Activated CD8-positive, alpha-beta memory T cell treated with anti-CD3 and anti-CD28 coated beads for 36 hours (primary cell): ENCODE data around the gene MYL9. TPM values are rescaled to one million over a fixed set of nuclear protein-coding genes. Genes with fewer than 3 reads are reported as not detected.
"Not testable (repeated sequence)": the region's sequence is repeated elsewhere in the genome, so short reads cannot be mapped to it uniquely, and the experiment has no call there.

Experiments used
- CTCF ChIA-PET: fragments of 350-600 bp; sonication (Branson Sonifier 250); formaldehyde crosslinking; loops from one replicate; lab custom pipeline; 2021; ENCODE audit warnings: antibody characterized with exemption; lab: Charles Lee
- POLR2A ChIA-PET: fragments of 350-600 bp; sonication (Branson Sonifier 250); formaldehyde crosslinking; loops from one replicate; lab custom pipeline; 2021; ENCODE audit warnings: antibody characterized with exemption; lab: Charles Lee
- total RNA-seq, 2 experiments: library from RNA; stranded (reverse); gene quantifications; one replicate each; pipeline ENCODE4 v1.2.3, GENCODE V29; 2021

The MYL9 gene
- total RNA-seq, 2 experiments from 2014 or later: 0.17 to 0.19 TPM

- POLR2A ChIA-PET: interaction anchor here (0.7 kb wide), 1 partner anchor 879 kb away, joined by 8 read pairs; no protein-coding TSS in a partner anchor
- CTCF ChIA-PET: no interaction called here
Observed at GRCh38 chr20:36544134-36545018, 3.1 kb downstream of the MYL9 start.

DNA sequence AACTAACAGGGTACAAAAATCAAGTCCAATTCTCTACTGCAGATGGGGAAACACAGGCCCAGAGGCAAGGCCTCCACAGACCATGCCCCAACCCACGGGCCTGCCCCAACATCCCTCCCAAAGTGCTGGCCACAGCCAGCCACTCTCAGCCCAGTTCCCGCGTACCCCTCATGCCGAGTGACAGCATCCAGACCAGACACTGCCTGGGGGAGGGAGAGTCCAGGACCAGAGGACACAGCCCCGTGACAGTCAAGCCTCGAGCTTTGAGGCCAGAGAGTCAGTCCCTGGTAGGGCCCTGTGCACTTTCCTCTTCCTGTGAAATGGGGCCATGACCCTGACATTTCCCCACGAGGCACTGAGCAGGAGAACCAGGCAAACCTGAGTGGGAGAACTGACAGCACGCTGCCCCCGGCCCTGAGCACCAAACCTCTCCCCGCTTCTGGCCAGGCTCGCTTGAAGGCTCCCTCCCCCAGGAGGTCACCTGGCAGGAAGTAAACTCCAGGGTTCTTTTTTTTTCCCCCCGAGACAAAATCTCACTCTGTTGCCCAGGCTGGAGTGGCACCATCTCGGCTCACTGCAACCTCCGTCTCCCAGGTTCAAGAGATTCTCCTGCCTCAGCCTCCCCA is 4.9 kb downstream of the MYL9 start:
- ChIA-PET POLR2A (no interaction called here), CTCF (interaction anchor here (1.0 to 1.4 kb wide), 2 partner anchors 59 to 341 kb away, joined by 3 read pairs; partner anchors contain the start of gene RAB5IF)

DNA sequence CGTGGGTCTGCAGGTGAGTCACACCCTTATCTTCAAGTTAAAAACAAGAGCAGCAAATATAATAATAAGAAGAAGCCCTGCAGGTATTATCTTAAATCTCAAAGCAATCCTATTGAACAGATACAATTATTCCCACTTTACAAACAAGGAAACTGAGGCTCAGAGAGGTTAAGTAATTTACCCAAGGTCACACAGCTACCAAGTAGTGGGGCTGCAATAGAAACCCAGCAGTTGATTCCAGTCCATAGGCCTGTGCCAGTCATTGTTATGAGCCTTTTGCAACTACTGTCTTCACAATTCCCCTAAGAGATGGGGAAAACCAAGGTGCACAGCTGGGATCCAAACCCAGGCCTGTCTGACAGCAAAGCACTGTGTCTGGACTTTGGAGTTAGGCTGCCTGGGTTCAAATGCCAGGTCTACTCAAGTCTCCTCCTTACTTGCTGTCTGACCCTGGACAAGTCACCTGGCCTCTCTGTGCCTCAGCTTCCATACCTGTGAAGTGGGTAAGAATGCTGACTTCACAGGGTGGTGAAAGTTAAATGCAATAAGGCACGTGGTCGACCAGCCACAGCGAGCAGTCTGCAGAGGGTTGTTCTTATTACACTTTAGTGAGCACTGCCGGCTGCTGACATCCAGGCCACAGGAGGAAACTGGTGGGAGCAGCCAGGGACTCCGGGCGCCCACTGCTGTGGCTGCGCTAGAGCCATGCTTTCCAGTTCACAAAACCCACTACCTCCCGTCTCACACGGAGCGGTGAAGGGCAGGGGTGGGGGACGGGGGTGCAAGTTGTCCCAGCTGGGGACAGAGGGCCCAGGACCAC is 6.1 kb downstream of the MYL9 start:
- POLR2A ChIA-PET: no interaction called here
- CTCF ChIA-PET: interaction anchor here (1.1 to 1.4 kb wide), 3 partner anchors 58 to 274 kb away, joined by 3 to 5 read pairs (median 3); partner anchors contain the start of gene RAB5IF

DNA sequence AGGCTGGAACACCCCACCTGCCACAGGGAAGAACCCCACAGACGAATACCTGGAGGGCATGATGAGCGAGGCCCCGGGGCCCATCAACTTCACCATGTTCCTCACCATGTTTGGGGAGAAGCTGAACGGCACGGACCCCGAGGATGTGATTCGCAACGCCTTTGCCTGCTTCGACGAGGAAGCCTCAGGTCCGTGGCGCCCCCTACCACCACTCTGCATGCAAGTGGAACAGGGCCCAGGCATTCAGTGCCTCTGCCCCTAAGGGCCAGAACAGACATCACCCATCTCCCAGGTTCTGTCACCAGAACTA is 6.6 kb downstream of the MYL9 start:
- CTCF ChIA-PET: interaction anchor here (1.1 to 1.4 kb wide), 2 partner anchors 229 to 275 kb away, joined by 3 to 5 read pairs; no protein-coding TSS in a partner anchor
- POLR2A ChIA-PET: no interaction called here

DNA sequence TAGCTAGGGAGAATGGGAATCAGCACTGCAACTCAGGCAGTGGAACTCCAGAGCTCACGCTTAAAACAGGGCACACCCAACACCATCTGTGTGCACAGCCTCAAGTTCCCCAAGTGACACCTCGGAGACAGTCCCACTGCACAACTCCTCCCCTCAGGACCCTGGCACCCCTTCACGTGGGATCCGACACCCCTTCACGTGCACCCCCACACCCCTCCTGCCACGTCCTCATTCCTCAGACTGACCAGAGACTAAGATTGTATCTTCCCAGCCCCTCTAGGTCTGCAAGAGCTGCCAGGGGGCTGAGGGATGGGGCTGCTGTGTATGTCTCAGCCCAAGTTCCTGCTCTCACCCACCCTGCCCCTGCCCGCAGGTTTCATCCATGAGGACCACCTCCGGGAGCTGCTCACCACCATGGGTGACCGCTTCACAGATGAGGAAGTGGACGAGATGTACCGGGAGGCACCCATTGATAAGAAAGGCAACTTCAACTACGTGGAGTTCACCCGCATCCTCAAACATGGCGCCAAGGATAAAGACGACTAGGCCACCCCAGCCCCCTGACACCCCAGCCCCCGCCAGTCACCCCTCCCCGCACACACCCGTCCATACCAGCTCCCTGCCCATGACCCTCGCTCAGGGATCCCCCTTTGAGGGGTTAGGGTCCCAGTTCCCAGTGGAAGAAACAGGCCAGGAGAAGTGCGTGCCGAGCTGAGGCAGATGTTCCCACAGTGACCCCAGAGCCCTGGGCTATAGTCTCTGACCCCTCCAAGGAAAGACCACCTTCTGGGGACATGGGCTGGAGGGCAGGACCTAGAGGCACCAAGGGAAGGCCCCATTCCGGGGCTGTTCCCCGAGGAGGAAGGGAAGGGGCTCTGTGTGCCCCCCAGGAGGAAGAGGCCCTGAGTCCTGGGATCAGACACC is 7.6 kb downstream of the MYL9 start:
- ChIA-PET CTCF (no interaction called here), POLR2A (no interaction called here)

GRCh38 chr20:36549628-36549941 is 8.3 kb downstream of the MYL9 start:
- CTCF ChIA-PET: no interaction called here
- POLR2A ChIA-PET: no interaction called here

DNA sequence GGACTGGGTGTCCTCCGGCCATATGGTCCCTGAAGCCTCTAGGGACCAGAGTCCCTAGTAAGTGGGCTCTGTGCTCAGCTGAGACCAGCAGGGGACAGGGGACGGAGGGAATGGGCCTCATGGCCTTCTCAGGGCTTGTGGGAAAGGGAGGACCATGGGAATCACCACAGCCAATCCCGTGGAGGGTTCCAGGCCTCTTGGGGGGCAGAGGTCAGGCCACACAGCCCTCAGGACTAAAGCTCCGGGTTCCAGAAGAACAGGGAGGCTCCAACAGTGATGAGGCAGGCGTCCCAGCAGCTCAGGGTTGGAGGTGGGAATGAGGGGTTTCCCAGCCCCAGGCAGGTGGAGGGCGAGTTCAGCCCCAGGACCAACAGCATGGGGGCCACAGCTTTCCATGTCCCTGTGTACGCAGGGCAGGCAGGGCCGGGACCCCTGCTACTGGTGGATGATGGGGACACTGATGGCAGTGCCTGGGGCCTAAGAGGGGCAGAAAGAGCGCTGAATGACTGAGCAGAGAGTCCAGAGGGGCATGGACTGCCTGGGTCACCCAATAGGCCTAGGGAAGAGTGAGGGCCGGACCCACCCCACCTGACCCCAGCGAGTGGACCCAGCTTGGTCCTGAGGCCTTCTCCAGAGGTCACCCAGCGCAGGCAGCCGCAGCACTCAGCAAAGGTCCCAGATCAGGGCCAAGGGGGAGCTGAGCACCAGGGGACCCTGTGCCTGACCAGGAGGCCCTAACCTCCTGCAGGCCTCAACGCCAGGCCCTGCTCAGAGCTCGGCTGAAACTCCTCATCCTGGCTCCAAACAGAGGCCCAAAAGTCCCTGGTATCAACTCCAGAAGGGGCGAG is 8.8 kb downstream of the MYL9 start:
- ChIA-PET POLR2A (no interaction called here), CTCF (no interaction called here)

- CTCF ChIA-PET: no interaction called here
- POLR2A ChIA-PET: no interaction called here
Observed at GRCh38 chr20:36550790-36551299, 9.5 kb downstream of the MYL9 start.

DNA sequence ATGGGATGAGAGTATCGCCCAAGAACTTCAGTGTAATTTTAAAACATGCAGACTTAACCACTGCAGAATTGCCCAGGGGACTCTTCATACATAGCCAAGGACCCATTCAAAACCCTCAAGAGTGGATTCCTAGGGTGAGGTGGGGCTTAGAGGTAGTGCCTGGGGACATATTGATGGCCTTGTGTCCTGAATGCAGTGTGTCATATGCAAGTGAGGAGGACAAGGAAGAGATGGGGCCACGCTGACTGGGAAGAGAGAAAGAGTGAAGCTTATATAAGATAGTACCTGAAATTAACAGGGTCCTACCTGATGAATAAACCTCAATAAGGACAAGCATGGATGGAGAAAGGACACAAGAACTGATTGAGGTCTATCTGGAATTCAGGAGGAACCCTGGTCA is 13.9 kb downstream of the MYL9 start:
- CTCF ChIA-PET: interaction anchor here (0.6 kb wide), 1 partner anchor 363 kb away, joined by 3 read pairs; no protein-coding TSS in a partner anchor
- POLR2A ChIA-PET: no interaction called here

- ChIA-PET CTCF (interaction anchor here (1.1 kb wide), 1 partner anchor 41 kb away, joined by 3 read pairs; no protein-coding TSS in a partner anchor), POLR2A (no interaction called here)
Observed at GRCh38 chr20:36562724-36563123, 21.4 kb downstream of the MYL9 start.

GRCh38 chr20:36563374-36563773 is 22.1 kb downstream of the MYL9 start:
- CTCF ChIA-PET: no interaction called here
- POLR2A ChIA-PET: no interaction called here

DNA sequence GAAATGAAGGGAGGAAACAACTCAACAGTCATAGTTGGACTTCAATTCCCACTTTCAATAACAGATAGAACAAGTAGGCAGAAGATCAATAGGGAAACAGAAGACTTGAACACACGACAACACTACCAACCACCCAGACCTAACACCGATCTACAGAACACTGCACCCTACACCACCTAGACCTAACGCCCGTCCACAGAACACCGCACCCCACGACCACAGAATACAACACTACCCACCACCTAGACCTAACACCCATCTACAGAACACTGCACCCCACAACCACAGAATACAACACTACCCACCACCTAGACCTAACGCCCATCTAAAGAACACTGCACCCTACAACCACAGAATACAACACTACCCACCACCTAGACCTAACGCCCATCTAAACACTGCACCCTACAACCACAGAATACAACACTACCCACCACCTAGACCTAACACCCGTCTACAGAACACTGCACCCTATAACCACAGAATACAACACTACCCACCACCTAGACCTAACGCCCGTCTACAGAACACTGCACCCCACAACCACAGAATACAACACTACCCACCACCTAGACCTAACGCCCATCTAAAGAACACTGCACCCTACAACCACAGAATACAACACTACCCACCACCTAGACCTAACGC is 22.9 kb downstream of the MYL9 start:
- POLR2A ChIA-PET, CTCF ChIA-PET: not testable (repeated sequence)

- POLR2A ChIA-PET, CTCF ChIA-PET: not testable (repeated sequence)
Observed at GRCh38 chr20:36564726-36565121, 23.4 kb downstream of the MYL9 start.

- CTCF ChIA-PET: interaction anchor here (1.4 kb wide), 1 partner anchor 60 kb away, joined by 3 read pairs; no protein-coding TSS in a partner anchor
- POLR2A ChIA-PET: interaction anchor here (0.6 kb wide), 1 partner anchor 39 kb away, joined by 3 read pairs; no protein-coding TSS in a partner anchor
Observed at GRCh38 chr20:36565520-36565919, 24.2 kb downstream of the MYL9 start.

DNA sequence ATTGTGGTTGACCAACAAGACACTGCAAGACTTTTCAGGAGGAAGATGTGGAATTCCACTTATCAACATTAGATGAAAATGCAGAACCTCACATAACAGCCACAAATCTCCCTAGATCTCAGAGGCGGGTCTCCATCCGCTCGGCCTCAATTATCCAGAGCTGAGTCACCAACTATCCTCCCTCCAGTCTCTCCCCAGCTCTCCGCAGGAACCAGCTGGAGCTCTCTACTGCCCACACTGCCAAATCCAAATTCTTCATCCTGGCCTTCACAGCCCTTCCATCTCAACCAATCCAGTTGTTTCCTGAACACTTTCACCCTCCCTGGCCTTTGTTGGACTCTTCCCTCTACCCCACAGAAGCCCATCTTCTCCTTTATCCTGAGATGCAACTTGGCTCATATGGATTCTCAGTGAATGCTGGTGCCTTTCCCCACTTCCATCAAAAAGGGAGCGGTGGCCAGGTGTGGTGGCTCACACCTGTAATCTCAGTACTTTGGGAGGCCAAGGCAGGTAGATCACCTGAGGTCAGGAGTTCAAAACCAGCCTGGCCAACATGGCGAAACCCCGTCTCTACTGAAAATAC is 28.6 kb downstream of the MYL9 start:
- CTCF ChIA-PET: no interaction called here
- POLR2A ChIA-PET: interaction anchor here (1.8 kb wide), 1 partner anchor 37 kb away, joined by 5 read pairs; no protein-coding TSS in a partner anchor
